ENCODE results near the gene CRCP.
A peak's percentile ranks its signal among the peaks of the same experiment; 100 is the strongest.
"Not testable (repeated sequence)": the region's sequence is repeated elsewhere in the genome, so short reads cannot be mapped to it uniquely, and the experiment has no call there.

CRCP gene

DNA sequence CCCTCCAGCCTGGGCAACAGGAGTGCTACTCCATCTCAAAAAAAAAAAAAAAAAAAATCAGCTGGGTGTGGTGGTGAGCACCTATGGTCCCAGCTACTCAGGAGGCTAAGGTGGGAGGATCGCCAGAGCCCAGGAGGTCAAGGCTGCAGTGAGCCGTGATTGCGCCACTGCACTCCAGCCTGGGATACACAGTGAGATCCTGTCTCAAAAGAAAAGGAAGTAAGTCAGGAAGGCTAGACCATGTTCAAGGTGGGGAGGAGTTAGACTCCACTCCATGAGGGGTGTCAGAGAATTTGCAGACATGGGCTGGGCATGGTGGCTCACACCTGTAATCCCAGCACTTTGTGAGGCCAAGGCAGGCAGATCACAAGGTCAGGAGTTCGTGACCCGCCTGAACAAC lies 6.2 kb upstream of the CRCP start:
- DNase-seq (ENCODE audit: low read depth), result not testable (repeated sequence)

DNA sequence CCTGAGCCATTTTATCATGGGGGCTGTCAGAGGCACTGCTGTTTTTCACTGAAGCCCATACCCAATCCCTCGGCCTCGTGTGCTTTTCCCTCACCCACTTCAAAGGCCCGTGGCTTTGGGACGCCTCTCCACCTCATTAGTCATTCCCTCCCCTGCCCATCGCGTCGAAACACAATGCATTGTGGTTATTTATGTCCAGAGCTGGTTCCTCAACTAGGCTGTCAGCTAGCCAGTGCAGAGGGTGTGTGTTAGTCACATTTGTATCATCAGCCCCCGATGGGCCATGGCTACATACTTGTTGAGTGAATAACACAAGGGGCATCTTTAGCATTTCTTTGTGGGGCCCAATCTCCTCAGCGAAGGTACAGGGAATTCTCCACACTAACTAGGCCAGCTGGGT lies 3.8 kb upstream of the CRCP start:
- DNase-seq (ENCODE audit: low read depth), result peak; percentile 98

DNA sequence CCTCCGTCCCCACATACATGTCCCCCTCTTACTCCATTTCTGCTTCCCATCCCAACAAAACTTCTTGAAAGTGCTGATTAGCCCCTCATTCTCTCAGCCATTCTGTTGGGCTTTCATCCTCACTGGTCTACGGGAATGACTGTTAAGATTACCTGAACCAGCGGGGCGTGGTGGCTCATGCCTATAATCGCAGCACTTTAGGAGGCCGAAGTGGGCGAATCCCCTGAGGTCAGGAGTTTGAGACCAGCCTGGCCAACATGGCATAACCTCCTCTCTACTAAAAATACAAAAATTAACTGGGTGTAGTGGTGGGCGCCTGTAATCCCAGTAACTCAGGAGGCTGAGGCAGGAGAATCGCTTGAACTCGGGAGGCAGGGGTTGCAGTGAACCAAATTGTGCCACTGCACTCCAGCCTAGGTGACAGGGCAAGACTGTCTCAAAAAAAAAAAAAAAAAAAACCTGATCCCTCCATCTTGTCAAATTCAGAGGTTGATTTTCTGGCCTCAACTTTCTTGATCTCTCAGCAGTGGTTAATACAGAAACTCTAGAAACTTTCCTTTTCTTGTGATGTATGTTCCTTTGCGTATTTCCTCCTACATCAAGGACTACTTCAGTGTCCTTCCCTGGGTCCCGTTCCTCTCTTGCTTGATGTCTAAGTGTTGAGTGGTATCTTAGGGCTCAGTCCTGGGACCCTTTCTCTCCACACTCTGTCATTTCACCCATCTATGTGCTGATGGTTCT lies 2.2 kb downstream of the CRCP start:
- not testable (repeated sequence) for DNase-seq (ENCODE audit: low read depth)

DNA sequence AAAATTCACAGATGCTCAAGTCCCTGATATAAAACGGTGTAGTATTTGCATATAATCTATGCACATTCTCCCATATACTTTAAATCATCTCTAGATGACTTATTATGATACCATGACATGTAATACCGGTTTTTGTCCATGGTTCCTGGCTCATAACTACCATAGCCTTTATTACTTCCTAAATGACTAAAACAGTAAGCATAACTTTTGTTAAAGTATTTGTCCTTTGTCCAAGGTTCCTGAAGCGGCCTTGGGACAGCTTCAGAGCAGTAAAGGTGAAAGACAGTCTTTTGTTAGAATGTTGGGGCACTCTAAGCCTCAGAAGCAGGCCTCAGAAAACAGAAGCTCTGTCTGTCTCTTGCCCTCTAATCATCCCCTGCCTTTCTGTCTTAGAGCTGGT lies 4.0 kb downstream of the CRCP start:
- no peak for DNase-seq (ENCODE audit: low read depth)

DNA sequence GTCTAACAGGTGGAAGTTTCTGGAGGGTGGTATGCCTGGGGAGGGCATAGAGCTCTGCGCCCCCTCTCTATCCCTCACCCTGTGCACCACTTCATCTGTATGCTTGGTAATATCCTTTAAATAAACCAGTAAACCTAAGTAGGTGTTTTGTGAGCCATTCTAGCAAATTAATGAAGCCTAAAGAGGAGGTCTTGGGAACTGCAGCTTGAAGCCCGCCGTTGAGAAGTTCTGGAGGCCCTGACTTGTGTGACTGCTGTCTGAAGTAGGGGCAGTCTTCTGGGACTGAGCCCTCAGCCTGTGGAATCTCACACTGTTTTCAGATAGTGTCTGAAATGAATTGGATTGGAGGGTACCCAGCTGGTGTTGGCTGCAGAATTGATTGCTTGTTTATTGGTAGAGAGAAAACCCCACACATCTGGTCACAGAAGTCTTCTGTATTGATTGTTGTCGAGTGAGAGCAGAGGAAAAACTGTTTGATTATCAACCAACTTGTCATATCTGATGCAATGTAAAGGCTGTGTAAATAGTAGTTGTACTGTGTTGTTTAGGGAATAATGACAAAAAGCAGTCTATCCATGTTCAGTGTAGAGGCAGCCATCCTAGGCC lies 4.7 kb downstream of the CRCP start:
- no peak for DNase-seq (ENCODE audit: low read depth)

DNA sequence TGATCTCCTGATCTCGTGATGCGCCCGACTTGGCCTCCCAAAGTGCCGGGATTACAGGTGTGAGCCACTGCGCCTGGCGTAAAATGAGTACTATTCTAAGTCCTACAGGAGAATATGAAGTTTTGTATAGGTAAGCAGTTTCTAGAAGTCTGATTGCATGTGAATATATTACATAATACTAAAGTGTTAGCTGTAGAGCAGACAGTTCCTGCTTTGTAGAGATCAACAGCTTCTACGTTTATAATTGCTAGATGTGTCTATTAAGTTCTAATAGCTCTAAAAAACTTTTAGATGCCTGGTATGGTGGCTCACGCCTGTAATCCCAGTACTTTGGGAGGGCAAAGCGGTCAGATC lies 8.5 kb downstream of the CRCP start:
- no peak for DNase-seq (ENCODE audit: low read depth)

DNA sequence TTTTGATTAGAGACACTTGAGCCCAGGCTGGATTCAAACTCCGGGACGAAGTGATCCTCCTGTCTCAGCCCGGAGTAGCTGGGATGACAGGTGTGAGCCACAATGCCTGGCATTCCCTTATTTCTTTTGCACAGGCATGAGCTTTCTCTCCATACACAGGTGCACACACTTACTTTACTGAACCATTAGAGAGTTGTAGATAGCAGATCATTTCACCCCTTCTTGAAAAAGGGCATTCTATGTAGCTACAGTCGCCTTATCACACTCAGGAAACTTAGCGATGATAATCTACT lies 9.9 kb downstream of the CRCP start:
- not testable (repeated sequence) for DNase-seq (ENCODE audit: low read depth)

DNA sequence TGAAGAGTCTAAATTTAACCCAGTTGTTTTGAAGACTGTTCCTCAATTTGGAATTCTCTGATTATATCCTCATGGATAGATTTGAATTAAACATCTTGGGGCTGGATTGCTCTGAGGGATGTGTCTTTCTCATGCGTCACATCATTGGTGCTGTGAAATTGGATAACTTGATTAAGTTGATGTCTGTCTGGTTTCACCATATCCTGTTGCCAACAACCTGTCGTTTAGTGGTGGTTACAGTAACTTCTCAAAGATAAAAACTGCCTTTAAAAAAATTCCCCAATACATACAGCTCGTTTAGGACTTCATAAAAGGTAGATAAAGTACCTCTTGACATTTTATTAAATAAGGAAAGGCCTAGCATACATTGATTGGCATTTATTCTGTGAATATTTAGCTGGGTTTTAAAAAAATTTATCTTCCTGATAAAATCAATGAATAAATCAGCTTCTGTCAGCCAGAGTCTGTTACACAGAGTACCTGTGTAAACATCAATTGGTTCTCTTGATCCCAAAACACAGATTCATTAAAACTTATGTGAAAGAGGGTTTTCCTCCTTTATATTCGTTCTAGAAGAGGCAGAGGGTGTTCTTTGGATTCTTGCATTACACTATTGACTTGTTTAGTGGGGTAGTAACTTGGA lies 10.5 kb downstream of the CRCP start:
- DNase-seq (ENCODE audit: low read depth), result no peak

DNA sequence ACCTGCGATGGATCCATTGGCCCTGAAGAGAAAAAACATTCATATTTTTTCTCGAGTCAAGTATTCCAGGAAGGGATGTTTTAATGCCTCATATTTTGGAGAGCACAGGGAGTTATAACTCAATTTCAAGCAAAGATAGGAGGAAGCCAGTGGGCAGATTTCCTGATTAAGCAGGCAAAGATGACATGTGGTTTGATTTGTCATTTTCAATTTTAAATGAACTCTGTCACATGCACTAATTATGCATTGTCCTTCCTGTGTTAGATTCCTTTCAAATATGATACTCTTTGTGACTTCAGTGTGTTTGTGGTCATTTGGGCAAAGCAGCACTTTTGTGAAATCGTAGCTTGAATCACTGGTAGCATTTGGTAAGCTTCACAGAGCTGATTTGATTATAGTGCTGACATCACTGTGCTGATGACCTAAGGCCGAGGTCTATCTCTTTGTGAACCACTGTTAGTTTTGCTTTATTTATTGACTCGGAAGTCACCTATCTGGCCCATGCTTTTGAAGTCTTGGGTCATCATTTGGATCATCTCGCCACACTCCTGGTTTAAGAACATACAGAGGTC lies 11.2 kb downstream of the CRCP start:
- DNase-seq (ENCODE audit: low read depth), result not testable (repeated sequence)

DNA sequence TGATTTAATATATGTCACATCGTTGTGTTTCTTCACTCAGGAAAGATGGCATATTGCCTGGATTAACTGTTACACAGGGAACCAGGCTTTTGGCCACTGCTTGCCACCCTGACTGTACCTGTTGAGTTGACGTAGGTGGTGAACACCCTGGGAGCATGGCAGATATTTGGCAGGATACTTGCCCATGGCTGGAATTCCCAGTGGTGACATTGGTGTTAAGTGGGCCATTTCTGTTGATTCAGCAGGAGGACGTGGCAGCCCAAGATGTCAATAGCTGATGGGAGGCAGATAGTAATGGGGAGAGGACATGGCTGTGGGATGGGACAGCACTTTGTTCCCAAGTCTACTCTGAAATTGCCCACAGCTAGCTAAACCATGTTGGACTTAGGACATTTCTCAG lies 12.5 kb downstream of the CRCP start:
- DNase-seq (ENCODE audit: low read depth), result not testable (repeated sequence)

DNA sequence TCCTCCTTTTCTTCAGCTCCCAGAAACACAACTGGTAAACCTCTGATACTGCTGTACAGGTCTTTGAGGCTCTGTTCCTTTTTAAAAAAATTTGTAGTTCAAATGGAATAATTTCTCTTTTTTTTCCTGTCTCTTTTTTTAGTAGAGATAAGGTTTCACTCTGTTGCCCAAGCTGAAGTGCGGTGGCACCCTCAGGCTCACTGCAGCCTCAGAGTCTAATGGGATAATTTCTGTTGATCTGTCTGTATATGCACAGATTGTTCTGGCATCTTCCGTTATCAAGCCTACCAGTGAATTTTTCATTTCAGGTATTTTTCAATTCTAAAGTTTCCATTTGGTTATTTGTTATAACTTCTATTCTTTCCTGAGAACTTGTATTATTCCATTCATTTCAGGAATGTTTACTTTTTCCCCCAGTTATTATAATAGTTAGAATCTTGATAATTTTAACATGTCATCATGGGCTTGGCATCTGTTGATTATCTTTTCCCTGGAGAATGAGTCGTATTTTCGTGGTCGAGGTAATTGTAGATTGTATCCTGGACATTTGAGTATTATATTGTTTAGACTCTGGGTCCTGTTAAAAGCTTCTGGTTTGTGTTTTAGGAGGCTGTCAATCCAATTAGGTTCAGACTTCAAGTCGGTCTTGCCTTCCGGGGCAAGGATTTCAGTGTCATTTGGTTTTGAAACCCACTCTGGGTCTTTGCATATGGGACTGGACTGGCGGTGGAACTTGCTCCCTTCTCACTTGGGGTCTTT lies 24.5 kb downstream of the CRCP start:
- DNase-seq (ENCODE audit: low read depth), result peak; percentile 29

DNA sequence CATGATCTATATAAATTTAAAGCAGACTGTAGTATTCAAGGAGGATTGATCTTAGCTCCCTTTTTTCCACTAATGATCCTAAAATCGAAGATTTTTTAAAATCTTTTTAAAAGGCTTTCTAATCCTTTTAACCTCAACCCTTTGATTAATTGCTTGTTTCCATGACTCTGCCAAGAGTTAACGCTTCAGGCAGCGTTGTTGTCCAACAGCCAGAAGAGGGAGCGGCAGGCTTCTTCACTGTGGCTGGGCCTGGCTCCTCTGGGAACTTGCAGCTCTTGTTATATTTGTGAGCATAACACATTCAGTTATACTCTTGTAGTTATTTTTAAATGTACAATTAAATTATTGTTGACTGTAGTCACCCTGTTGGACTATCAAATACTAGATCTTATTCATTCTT lies 26.3 kb downstream of the CRCP start:
- peak; percentile 65 for DNase-seq (ENCODE audit: low read depth)

DNA sequence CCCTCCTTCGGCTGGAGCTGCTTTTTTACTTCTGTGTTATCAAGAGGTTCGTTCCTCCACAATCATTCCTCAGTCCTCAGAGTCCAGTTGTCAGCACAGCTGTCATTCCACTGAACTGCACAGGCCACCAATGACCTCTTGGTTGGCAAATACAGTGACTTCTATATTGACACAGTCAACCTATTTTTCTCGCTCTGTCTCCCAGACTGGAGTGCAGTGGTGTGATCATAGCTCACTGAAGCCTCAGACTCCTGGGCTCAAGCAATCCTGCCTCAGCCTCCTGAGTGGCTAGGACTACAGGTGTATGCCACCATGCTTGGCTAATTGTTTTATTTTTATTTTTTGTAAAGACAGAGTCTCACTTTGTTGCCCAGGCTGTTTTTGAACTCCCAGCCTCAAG lies 27.7 kb downstream of the CRCP start:
- DNase-seq (ENCODE audit: low read depth), result no peak

DNA sequence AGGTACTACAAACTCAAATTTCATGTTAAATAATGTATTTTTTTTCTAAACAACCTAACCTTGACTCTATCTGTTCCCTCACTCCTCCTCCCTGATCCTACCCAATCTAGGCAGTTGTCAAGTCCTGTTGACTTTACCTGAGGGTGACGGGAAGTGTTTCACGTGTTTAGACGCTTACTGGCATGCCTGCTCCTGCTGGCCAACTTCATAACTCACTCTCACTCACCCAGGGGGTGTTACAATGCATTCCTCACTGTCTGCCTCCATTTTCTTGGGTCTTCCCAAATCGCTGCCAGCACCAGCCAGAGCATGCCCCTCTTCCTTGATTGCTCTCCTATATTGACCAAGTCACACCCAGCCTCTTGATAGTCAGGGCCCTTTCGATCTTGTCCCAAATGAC lies 28.3 kb downstream of the CRCP start:
- DNase-seq (ENCODE audit: low read depth), result no peak

DNA sequence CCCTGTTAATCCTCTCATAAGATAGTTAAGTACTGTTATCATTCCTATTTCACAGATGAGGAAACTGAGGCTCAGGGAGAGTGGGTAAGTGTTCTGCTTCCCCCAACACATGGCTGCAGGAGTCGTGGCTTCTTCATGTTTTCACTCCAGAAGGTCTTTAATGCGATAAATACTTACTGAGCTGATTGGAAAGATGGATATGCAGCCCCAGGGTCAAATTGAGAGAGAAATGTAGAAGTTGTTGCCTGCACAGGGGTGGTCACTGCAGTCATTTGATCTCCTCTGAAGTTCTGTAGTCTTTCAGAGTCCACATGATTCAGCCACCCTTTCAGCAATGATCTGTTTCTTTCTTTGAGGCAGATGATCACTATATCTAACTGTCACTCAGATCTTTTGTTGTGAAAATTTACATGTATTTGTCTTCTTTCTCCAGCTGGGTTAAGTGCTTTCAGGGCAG lies 29.3 kb downstream of the CRCP start:
- DNase-seq (ENCODE audit: low read depth), result no peak

DNA sequence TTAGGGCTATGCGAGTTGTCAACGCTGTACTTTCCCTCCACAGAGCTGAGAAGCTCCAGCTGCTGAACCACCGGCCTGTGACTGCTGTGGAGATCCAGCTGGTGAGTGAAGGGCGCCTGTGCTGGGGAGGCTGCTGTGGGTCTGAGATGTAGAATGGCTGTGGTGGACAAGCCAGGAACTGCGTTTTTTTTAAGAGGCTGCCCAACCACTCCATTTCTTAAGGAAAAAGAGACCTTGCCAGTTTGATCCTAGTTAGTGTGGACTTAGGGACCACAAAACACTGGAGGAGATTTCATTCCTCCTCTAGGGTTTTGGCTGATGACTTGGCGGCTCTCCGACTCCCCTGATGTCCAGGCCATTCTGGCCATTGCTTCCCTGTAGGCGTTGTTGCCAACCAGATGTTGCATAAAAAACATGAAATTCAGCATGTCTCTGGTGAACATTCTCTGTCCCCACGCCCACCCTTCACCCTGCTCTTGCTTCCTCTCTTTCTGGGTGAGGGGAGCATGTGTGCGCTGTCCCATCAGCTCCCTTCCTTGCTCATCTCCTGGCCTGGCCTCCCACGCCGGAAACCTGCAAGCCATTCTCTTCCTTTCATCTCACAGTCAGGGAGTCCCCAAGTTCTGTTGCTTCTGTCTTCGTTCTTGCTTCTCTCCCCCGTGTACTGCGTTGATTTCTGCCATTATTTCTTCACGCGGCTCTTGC lies 30.9 kb downstream of the CRCP start:
- DNase-seq (ENCODE audit: low read depth), result no peak

DNA sequence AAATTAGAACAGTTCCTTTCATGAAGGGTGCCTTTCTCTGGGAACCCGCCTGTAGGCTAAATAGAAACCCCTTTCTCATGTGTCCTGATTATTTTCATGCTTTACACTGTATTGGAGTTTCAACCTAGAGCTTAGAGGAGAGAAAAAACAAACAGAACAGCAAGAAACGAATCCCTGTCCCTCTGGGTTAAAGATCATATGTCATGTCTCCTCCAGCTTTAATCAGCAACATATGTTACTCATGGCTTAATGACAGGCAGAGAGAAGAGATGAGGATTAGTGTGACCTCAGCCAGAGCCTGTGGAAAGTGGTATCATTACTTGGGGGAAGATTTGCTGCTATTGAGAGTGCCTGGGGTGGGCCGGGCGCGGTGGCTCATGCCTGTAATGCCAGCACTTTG lies 32.1 kb downstream of the CRCP start:
- peak; percentile 24 for DNase-seq (ENCODE audit: low read depth)

DNA sequence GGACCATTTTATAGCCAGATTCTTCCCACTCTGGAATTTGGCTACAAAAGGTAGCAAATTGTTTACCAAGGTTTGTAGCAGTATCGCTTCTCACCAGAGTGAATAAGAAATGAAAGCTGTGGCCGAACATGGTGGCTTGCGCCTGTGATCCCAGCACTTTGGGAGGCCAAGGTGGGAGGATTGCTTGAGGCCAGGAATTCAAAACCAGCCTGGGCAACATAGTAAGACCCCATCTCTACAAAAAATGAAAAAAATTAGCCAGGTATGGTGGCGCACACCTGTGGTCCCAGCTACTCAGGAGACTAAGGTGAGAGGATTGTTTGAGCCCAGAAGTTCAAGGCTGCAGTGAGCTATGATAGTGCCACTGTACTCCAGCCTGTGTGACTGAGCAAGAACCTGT lies 33.0 kb downstream of the CRCP start:
- DNase-seq (ENCODE audit: low read depth), result not testable (repeated sequence)

DNA sequence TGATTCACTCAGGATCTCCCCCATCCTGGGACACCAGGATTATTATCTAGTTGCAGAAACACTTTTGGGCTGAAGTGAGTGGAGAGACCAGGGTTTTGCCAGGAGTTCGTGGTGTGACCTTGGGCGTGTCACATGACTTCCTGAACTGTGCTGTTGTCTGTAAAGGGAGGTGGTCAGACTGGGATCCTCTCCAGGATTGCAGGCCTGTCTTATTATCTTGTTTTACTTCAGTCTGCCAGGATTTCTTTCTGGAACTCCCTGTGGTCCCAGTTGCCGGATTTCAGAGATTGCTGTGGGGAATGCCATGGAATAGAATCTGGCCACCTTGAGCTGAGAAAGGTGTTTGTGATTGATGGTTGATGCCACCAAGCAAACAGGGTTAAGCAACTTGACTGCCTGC lies 35.8 kb downstream of the CRCP start:
- peak; percentile 34 for DNase-seq (ENCODE audit: low read depth)

DNA sequence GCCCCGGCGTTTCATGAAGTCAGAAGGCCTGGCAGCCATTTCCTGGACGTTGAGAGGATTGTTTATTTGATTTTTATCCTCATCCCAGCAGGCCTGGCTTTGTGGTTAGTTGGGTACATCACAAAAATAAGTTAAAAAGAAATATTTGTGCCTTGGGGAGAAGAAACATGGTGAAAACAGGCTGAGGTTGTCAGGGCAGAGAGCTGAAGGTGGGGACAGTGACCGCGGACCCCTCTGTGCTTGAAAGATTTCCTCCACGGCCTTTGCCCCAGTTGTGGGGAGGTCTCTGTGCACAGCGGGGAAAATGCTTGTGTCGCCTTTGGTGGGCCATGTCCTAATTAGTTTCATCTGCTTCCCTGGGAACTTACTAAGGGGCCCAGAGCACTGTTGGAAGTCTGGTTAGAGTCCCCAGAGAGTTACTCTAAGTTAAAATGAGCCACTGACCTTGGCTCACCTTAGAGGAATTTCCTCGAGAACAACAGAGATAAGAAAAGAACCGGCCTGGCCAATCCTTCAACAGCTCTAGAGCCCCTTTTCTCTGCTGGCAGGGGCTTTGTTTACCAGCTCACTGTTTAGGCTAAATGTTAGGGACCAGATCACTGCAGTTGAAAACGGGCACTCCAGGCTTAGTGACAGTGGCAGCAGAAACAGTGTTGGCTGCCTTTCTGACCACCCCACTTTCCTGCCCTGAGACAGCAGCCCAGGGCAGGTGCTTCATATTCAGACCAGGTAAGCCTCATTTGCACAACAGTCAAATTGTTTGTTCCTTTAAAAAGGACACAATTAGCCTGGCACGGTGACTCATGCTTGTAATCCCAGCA lies 37.9 kb downstream of the CRCP start:
- DNase-seq (ENCODE audit: low read depth), result peak; percentile 32

DNA sequence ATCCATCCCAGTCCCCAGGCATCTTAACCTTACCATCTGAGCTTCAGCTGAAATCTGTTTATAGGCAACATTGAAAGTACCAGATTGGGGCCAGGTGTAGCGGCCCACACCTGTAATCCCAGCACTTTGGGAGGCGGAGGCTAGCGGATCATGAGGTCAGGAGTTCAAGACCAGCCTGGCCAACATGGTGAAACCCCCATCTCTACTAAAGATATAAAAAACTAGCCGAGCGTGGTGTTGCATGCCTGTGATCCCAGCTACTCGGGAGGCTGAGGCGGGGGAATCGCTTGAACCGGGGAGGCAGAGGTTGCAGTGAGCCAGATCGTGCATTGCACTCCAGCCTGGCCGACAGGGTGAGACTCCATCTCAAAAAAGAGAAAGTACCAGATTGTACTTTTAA lies 39.0 kb downstream of the CRCP start:
- DNase-seq (ENCODE audit: low read depth), result no peak

Data from ELR (cell line).